Fibroblast of pulmonary artery (primary cell): ENCODE results near the gene WDHD1.
"Not testable (repeated sequence)": the region's sequence is repeated elsewhere in the genome, so short reads cannot be mapped to it uniquely, and the experiment has no call there.

ENCODE experiments used
- DNase-seq: peaks from one replicate; pipeline ENCODE4 v3.0.0-alpha.2; 2010; ENCODE audit warnings: low read depth
- H3K4me3 ChIP-seq: replicated peaks from 2 replicates; pipeline ENCODE4 v1.5.1; 2011; ENCODE audit warnings: low read depth, mild to moderate bottlenecking, control low read depth, low read length, moderate library complexity
- CTCF ChIP-seq: IDR thresholded peaks from 2 replicates; pipeline ENCODE4 v1.5.1; 2011; ENCODE audit warnings: mild to moderate bottlenecking, control low read depth, low read length, inconsistent platforms; ENCODE audit errors: missing control alignments

WDHD1 gene

GRCh38 chr14:54928216-54928615 lies 98.7 kb downstream of the WDHD1 start:
- no peak overlapping the region for H3K4me3 ChIP-seq
- no peak for DNase-seq
- TF ChIP-seq CTCF, result no peak

GRCh38 chr14:54927551-54927950 lies 99.3 kb downstream of the WDHD1 start:
- no peak overlapping the region for H3K4me3 ChIP-seq
- DNase-seq, result no peak
- no peak for TF ChIP-seq CTCF

GRCh38 chr14:54926570-54926969 lies 100.3 kb downstream of the WDHD1 start:
- DNase-seq, H3K4me3 ChIP-seq: not testable (repeated sequence)

- DNase-seq, result no peak
- no peak for TF ChIP-seq CTCF
- no peak overlapping the region for H3K4me3 ChIP-seq
Measured at GRCh38 chr14:54922598-54922997, 104.3 kb downstream of the WDHD1 start.

- no peak overlapping the region for H3K4me3 ChIP-seq
- no peak for DNase-seq
- no peak for TF ChIP-seq CTCF
Measured at GRCh38 chr14:54920052-54920451, 106.8 kb downstream of the WDHD1 start.

- TF ChIP-seq CTCF, result no peak
- H3K4me3 ChIP-seq, result no peak overlapping the region
- no peak for DNase-seq
Measured at GRCh38 chr14:54919330-54919729, 107.6 kb downstream of the WDHD1 start.

- DNase-seq, result no peak
- no peak for TF ChIP-seq CTCF
- H3K4me3 ChIP-seq, result no peak overlapping the region
Measured at GRCh38 chr14:54918427-54918826, 108.5 kb downstream of the WDHD1 start.

GRCh38 chr14:54916101-54916500 lies 110.8 kb downstream of the WDHD1 start:
- no peak for TF ChIP-seq CTCF
- no peak overlapping the region for H3K4me3 ChIP-seq
- DNase-seq, result no peak
